ENCODE measurements around the gene TTC6.
A peak's percentile ranks its signal among the peaks of the same experiment; 100 is the strongest.

The TTC6 gene

DNA sequence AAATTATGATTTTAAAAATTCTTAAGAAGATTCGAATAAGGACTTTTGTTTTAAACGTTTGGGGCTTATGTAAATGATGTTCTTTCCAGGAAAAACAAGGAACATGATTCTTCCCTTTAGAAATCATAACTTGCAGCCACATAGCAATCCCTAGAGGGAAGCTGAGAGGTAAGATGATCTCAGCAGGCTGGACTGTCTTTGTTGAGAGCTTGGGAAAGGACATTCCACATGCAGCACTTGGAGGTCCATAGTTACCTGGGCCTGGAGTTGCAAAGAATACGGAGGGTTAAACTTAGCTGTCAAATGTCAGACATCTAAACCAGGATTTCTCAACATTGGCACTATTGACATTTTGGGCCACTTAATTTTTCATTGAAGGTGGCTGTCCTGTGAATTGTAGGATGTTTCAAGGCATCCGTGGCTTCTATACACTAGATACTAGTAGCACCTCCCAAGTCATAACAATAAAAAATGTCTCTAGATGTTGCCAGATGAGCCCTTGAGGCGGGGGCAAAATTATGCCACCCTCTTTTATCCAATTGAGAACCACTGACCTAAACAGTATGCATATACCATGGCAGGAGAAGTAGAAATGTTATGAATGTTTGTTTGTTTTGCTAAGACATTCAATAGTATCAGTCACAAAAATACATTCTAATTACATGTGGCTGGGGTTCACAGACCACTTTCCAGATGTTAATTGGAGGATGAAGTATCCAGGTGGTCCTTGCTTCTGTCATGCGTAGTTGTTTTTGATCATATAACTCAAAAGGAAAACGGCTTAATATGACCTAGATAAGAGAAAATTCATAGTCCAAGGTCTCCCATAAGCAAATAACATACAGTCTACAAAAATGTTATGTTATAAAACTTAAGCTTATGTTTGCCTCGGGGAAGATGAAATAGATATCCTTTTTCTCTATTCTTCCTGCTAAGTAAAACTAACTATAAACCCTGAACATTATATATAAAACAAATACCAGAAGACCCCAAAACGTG lies 30.5 kb downstream of the TTC6 start:
- peak; percentile 45 for DNase-seq

- DNase-seq, result no peak
Measured at GRCh38 chr14:37637341-37637740, 41.9 kb downstream of the TTC6 start.

DNA sequence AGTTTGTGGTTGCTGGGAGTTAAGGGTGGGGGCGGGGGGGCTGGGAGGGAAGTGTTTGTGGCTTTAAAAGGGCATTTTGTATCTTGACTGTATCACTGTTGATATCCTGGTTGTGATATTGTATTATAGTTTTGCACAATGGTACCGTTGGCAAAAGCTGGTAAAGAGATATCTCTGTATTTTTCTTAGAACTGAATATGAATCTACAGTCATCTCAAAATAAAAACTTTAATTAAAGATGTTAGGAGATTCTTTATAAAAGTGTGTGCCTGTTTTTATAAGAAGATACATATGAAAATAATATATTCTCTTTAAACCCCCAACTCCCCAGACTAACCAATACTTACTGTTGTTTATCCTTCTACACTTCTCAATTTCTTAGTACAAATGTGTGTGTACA lies 43.2 kb downstream of the TTC6 start:
- DNase-seq, result no peak

- DNase-seq, result no peak
Measured at GRCh38 chr14:37641117-37641516, 45.7 kb downstream of the TTC6 start.

DNA sequence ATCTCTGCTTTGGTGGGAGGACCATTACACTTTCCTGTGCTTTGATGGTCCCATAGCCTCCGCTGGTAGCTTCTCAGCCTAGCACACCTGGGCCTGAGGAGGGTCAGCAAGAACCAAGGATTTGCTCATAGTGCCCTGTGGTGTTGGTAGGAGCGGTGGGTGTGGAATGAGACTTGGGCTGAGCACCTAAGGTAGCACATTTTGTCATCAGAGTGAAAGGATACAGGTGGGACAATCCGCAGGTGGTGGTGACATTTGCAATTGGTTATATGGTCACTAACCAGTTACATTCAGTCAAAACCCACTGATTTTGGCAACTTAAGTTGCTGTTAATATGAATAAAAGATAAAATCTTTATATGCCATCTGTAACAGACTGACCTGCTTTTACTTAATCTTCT lies 46.7 kb downstream of the TTC6 start:
- no peak for DNase-seq

GRCh38 chr14:37643701-37644100 lies 48.3 kb downstream of the TTC6 start:
- no peak for DNase-seq
